ENCODE results near the gene FRAS1. TPM values are rescaled to one million over a fixed set of nuclear protein-coding genes. Genes with fewer than 3 reads are reported as not detected.
"Not testable (repeated sequence)": the region's sequence is repeated elsewhere in the genome, so short reads cannot be mapped to it uniquely, and the experiment has no call there.

FRAS1 gene
- total and polyA plus RNA-seq, 8 donors: 15.3 to 48.9 (median 40.4) TPM

DNA sequence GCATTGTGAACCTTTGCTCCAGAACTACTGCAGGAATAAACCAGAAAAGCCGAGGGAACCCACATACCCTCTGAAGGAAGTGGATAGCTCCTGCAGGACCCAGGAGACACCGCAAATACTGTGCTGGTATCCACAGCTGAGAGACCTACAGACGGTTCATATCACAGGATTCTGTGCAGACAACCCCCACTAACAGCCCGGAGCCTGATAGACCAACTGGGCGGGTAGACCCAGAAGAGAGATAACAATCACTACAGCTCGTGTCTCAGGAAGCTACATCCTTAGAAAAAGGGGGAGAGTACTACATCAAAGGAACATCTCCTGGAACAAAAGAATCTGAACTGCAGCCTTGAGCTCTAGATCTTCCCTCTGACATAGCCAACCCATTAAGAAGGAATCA, 150.8 kb downstream of the FRAS1 start:
- no peaks in the 10 kb centered on the region for H3K36me3 ChIP-seq
- H3K9me3 ChIP-seq: no peaks in the 10 kb centered on the region
- no peak overlapping the region for H3K4me3 ChIP-seq
- ATAC-seq (no peak), DNase-seq (no peak)
- intact Hi-C loops (cut with DNase I): no loop called here
- H3K27ac ChIP-seq: no peak overlapping the region
- TF ChIP-seq, protein P1, sequence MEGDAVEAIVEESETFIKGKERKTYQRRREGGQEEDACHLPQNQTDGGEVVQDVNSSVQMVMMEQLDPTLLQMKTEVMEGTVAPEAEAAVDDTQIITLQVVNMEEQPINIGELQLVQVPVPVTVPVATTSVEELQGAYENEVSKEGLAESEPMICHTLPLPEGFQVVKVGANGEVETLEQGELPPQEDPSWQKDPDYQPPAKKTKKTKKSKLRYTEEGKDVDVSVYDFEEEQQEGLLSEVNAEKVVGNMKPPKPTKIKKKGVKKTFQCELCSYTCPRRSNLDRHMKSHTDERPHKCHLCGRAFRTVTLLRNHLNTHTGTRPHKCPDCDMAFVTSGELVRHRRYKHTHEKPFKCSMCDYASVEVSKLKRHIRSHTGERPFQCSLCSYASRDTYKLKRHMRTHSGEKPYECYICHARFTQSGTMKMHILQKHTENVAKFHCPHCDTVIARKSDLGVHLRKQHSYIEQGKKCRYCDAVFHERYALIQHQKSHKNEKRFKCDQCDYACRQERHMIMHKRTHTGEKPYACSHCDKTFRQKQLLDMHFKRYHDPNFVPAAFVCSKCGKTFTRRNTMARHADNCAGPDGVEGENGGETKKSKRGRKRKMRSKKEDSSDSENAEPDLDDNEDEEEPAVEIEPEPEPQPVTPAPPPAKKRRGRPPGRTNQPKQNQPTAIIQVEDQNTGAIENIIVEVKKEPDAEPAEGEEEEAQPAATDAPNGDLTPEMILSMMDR (IDR thresholded peaks at IDR 0.05): no peak
- no peaks in the 10 kb centered on the region for H3K27me3 ChIP-seq
- no peaks in the 10 kb centered on the region for H3K4me1 ChIP-seq

DNA sequence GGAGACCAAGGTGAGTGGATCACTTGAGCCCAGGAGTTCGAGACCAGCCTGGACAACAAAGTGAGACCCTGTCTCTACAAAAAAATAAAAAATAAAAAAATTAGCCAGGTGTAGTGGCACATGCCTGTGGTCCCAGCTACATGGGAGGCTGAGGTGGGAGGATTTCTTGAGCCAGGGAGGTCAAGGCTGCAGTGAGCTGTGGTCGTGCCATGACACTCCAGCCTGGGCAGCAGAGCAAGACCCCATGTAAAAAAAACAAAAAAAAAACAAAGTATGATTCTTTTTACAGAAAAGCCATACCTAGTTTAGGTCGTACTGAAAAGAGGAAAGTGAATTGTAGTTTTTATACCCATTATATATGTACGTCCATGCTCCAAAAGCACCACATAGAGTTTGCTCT, 151.8 kb downstream of the FRAS1 start:
- H3K9me3 ChIP-seq; DNase-seq; H3K27me3 ChIP-seq; H3K4me1 ChIP-seq; H3K4me3 ChIP-seq; ATAC-seq; H3K36me3 ChIP-seq; H3K27ac ChIP-seq; intact Hi-C loops (cut with DNase I): not testable (repeated sequence)

DNA sequence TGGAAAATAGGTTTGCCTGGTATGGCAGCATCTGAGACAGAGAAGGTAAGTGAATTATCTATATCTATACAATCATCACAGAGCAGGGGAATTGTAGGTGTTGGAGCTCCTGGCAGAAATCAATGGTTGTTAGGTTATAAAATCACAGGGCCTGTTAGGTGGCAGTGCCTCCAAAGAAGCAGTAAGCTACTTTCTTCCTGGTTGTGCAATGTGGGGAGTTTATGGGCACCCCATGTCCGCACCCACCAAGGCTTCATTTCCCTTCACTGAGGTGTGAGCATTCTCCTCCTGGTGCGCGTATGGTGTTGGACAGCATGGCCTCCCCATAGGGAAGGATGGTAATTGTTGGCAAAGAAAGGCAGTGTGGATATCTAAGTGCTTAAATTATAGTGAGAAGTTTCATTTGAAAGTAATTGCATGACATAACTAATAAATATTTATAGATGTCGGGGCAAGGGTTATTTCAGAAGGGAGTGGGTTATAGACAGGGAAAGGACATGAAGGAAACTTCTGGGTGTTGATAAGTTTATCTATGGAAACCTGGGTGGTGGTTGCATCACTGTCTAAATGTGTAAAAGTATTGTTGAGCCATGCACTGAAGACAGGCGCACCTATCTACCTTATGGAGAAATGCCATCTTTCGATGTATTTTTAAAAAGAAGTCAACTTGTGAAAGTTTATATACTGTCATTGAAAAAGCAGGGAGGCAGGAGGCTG, 153.7 kb downstream of the FRAS1 start:
- Histone ChIP-seq H3K27ac (no peak overlapping the region), H3K4me3 (no peak overlapping the region), H3K27me3 (no peaks in the 10 kb centered on the region), H3K36me3 (no peaks in the 10 kb centered on the region), H3K4me1 (no peaks in the 10 kb centered on the region), H3K9me3 (no peaks in the 10 kb centered on the region)
- ATAC-seq (no peak), DNase-seq (no peak)
- TF ChIP-seq, protein P1 (IDR thresholded peaks at IDR 0.05): no peak
- intact Hi-C loops (cut with DNase I): no loop called here

DNA sequence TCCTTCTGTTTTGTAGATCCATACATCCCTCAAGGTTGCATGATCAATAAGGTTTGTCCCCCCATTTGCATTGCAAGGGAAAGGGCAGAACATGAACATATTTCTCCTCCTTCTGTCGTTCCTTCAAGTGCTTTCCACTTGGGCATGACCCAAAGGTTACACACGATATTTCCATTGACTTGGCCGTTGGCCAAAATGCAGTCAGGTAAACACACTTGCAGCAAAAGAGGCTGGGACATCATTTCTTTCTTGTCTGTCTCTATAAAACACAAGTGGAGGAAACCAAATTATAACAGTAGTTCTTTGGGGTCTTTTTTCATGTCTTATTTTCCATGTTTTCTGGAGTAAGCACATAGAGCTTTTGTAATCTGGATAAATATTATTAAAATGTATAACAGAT, 156.1 kb downstream of the FRAS1 start:
- TF ChIP-seq, protein P1 (IDR thresholded peaks at IDR 0.05): no peak
- no peak overlapping the region for H3K27ac ChIP-seq
- no peaks in the 10 kb centered on the region for H3K4me1 ChIP-seq
- no peaks in the 10 kb centered on the region for H3K27me3 ChIP-seq
- H3K9me3 ChIP-seq: no peaks in the 10 kb centered on the region
- H3K4me3 ChIP-seq: no peak overlapping the region
- ATAC-seq (no peak), DNase-seq (no peak)
- H3K36me3 ChIP-seq: no peaks in the 10 kb centered on the region
- intact Hi-C loops (cut with DNase I): no loop called here

DNA sequence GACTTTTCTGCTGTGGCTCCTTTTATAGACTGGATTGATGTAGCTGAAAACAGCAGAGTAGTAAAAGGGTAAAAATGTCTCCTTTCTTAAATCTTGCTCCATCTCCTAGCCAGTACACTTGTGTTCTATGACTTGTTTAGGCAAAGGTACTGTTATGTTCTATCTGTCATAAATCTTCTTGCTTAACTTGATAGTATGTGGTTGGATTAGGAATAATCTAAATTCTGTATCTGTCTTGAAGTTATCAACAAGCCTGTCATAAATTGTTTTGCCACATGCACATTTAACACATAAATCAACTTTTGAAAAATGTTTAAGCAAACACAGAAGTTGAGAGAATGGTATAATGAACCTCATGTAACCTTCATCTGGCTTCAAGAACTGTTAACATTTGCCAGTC, 157.0 kb downstream of the FRAS1 start:
- intact Hi-C loops (cut with DNase I): no loop called here
- no peaks in the 10 kb centered on the region for H3K9me3 ChIP-seq
- H3K27me3 ChIP-seq: no peaks in the 10 kb centered on the region
- no peak for DNase-seq
- TF ChIP-seq, protein P1 (IDR thresholded peaks at IDR 0.05): no peak
- no peak overlapping the region for H3K4me3 ChIP-seq
- no peaks in the 10 kb centered on the region for H3K36me3 ChIP-seq
- no peak for ATAC-seq
- H3K4me1 ChIP-seq: no peaks in the 10 kb centered on the region
- no peak overlapping the region for H3K27ac ChIP-seq

DNA sequence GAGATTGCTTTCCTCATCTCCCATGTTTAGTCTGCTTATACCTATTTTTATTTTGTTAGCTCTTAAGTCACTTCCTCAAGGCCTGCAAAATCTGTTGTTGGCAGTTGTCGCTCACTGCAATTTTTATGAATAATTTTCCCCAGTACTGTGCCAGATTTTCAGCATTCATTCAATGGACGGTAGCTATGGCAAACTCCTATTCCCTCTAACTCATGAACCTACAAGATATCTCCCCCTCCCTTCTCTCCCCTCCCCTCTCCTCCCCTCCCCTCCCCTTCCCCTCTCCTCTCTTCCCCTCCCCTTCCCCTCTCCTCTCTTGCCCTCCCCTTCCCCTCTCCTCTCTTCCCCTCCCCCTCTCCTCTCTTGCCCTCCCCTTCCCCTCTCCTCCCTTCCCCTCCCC, 160.4 kb downstream of the FRAS1 start:
- H3K27ac ChIP-seq: no peak overlapping the region
- TF ChIP-seq, protein P1 (IDR thresholded peaks at IDR 0.05): no peak
- no peaks in the 10 kb centered on the region for H3K36me3 ChIP-seq
- no peak overlapping the region for H3K4me3 ChIP-seq
- ATAC-seq (no peak), DNase-seq (no peak)
- intact Hi-C loops (cut with DNase I): no loop called here
- H3K9me3 ChIP-seq: no peaks in the 10 kb centered on the region
- no peaks in the 10 kb centered on the region for H3K27me3 ChIP-seq
- H3K4me1 ChIP-seq: no peaks in the 10 kb centered on the region
